Measurements from ENCODE around the gene GNL3.

GNL3 gene

DNA sequence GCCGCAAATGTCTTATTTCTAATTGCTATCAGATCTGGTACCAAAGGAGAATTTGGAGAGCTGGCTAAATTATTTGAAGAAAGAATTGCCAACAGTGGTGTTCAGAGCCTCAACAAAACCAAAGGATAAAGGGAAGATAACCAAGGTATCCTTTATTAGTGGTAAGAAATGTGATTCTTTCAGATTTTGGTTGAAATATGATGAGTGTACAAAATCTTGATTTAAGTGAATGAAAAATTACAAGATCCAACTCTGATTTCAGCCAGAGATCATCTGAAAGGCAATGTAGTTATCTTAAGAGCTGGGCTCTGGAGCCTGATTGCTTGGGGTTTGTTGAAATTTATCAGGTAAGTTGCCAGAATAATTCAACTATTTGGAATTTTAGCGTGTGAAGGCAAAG, 4.7 kb downstream of the GNL3 start:
- DNase-seq = no peak

DNA sequence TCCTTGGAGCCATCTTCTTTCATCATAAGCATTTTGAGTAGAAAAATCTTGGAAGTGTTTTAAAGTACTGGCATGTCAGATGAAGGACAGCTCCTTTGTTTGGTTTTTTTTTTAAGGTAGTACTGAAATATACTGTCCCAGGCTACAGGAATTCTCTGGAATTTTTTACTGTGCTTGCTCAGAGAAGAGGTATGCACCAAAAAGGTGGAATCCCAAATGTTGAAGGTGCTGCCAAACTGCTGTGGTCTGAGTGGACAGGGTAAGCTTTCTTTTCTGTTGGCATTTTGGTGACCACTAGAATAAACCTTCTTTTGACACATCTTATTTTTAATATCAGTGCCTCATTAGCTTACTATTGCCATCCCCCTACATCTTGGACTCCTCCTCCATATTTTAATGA, 7.2 kb downstream of the GNL3 start:
- DNase-seq = no peak

DNA sequence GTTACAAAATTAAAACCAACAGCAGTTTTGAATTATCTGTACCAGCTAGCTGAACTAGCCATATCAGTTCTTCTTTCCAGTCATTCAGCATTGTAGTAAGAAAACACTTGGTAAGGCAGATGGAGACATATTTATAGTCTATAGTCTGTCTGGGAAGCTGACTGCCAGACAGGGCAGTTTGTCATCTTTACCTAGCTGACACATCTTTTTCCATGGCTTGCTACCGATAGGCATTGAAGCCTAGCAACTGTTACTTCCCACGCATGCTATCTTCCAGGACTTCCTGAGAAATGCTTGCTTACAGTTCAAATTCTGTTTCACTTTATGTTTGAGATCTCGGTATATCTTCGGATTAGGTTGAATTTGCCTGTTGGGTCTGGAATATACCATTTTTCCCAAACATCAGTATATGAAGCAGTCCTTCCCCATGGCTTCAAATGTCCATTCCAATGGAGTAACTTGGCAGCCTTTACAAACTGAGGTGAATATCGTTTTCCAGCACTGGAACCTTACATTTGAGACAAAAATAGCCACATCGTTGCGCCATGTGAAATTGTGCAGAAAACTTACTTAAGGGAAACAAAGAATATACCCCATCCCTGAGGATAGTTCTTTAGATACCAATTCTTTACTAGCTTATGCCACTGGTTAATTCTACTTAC, 8.8 kb downstream of the GNL3 start:
- no peak for DNase-seq

DNA sequence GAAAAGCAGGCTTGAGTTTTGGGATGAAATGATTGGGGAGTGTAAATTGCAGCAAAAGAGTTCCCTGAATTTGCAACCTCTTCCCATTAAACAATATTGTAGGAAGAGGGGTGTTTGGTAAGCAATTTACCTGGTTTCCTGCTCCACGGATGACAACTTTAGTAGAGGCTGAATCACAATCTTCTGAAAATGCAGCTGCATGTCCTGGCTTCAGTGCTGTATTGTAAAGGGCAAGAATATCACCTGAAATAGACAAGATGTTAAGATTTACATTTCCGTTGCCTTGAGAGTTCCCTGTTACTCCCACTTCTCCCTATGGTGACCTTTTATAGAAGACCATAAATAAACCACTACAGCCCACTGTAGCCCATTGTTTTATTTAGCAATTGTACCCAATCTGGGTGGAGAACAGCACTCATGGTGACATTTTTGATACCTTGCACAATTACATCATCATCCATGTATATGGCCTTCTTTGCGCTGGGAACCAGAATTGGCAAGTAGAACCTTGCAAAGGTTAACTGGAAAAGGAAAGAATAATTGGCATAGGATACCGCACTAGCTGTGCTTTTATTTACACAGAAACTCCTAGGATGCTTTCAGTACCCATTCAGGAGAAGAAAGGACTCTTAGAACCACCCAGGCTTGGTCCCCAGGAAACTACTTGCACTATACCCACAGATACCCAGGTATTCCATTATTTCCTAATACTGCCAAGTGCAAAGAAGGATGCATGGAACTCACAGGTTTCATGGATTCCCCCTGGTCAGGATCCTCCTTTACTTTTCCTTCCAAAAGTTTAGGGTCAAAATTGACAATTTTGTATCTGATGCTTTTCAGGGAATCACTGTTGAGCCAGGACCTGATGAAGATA, 10.2 kb downstream of the GNL3 start:
- DNase-seq = no peak

DNA sequence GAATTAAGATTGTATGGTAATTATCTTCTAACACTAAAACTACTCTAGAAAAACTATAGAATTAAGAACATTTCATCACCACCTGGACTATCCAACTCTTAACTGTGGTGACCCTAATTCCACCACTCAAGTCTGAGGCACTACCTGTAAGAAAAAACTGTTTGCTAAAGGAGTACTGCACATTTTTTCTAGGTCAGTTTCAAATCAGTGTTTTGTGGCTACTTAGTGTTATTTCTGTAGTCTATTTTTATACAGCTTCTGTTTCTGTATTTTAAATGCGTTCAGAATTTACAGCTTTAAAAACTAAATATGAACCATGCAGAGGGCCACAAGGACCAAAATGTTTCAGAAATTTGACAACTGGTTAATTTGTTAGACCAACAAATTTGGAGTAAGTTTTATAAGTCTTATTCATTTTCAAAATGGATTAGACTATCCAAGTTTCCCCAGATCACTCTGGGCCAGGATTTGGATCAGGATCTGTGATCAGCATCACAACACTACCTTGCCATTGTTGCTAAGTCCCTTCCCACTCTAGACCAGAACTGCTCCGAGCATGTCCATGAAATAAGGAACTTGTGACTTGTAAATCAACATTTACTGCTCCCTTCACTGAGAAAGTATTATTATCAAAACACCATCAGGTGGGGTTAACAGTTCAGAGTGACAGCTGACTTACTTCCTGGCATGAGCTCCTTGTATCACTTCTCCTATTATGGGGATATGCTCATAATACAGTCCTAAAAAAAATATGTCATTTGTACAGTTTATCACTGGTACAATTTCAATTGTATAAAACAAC, 11.2 kb downstream of the GNL3 start:
- DNase-seq = no peak

DNA sequence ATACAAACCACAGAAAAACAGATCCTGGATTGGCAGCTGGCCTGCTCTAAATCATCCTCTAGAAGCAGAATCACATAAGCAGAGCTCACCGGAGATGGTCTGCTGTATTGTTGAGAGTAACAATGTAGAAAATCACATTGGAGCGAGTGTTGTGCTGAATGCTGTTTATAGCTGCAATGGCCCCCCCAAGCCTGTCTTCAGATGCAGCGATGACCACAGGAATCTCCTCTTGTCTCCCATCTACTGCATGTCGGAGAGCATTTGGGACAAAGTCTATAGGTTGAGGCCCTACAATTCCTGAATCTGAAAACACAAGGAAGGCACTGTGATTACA, 11.8 kb downstream of the GNL3 start:
- DNase-seq = no peak

DNA sequence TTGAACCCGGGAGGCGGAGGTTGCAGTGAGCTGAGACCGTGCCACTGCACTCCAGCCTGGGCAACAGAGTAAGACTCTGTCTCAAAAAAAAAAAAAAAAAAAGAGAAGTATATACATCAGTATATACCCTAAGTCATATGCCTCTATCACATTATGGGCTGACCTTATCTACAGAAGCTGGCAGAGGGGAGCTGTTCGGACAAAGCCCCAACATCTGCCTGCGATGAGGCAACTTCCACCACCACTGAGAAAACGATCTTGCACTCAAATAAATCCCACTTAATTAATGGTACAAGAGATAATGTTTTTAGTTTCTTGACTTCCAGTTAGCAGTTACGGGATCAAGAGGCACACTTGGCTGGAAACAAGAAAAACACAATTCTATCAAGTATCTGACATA, 17.5 kb downstream of the GNL3 start:
- no peak for DNase-seq

DNA sequence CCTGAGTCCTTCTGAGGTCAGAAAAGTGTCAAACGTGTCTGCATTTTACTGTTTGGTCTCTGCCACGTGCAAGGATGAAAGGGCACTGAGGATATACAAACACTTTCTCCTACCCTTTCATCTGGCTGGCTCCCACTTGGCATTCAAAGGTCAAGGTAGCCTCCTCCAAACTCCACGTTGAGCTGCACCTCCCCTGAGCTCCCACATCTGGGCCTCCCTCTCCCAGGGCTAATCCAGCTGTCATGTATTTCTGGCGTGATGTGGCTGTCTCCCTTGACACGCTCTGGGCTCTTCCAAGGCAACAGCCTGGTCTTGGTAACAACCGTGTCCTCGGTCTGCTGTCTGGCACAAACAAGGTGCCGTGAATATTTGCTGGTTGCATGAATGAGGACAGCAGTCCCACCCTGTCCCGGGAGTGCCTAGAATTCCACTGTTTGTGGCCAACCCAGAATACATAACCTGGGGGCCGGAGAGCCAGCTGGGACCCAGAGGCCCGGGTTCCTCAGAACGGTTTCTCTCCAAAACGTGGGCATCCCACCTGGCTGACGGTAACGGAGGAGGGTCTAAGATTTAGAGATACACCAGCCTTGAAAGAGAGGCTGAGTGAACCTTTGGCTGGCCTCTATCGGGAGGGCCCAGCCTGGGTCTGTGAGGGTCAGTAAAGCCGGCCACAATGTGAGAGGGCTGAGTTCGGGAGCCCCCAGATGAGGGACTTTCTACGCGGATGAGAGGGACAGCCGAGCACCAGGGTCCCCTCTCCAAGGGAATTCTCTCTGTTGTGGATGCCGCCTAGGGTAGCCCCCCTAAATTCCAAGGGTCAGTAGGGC, 19.0 kb downstream of the GNL3 start:
- no peak for DNase-seq

DNA sequence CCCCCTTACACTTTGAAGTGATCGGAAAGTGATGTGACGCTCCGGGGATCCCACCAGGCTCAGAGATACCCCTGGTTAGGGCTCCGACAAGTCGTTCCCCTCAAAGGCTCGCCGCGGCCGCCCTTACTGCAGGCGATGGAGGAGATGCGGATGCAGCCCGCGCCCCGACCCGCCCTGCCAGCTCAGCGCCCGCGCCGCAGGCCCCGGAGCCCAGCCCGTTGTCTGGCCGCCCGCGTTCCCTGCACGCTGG, 19.5 kb downstream of the GNL3 start:
- no peak for DNase-seq

DNA sequence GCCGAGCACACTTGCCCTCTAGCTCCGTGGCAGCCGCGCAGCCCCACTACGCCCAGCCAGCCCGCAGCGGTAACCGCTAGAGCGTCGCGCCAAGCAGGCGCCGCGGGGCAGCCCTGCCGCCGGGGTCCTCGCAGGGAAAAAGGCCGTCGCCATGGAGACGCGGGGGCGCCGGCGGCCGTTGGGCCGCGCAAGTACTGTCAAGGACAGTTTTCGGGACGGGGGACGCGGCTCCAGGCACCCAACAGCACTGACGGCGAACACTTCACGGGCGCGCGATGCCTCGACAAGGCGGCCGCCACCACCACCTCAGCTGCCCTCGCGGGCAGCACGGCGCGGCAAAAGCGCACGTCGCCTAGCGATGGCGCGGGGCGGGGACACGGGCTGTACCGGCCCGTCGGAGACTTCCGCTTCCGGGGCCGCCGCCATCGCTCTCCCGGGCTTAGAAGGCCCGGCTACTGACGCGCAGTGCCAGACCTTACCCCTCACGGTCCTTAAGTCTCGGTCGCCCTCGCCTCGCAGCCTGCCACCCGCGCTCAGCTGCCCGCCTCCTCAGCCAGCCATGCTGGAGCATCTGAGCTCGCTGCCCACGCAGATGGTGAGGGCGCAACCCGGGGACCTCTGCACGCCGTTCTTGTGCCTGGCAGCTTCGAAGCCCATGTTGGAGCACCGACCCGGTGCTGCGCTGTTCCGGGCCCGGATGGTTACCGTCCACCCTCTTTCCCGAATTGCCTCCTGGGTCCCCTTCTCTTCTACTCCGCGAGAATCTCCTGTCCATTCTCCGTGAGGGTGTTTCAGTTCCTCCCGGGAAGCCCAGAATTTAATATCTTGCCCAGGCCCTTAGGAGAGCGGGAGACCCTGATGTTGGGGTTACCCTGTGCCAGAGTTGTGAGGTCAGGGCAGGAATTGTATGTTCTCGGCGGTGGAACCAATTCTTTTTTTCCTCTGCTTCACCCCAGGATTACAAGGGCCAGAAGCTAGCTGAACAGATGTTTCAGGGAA, 20.2 kb downstream of the GNL3 start, which contains the start of the genes GLT8D1 and SPCS1:
Gene GLT8D1, minus strand, starts transcription at position 104 of the 999 bp plus-strand sequence. CDS start 5,331 bp downstream, outside the sequence.
Gene SPCS1, plus strand, starts transcription at position 419 of the 999 bp plus-strand sequence. Its CDS starts 141 bp downstream, at position 560.
- DNase-seq = no peak

DNA sequence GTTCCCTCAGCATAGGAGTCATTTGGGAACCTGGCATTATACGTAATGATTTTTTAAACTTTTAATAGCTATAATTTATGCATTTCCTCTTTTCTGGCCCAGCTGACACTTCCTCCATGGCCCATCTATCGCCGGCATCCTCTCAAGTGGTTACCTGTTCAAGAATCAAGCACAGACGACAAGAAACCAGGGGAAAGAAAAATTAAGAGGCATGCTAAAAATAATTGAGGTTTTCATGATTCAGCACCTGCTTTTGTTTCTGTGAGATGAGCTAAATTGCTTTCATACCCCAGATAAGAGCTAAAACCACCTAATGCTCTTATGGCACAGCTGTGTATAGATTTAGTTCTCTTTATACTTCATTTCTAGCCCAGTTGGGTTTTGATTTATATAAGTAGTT, 21.8 kb downstream of the GNL3 start:
- no peak for DNase-seq

DNA sequence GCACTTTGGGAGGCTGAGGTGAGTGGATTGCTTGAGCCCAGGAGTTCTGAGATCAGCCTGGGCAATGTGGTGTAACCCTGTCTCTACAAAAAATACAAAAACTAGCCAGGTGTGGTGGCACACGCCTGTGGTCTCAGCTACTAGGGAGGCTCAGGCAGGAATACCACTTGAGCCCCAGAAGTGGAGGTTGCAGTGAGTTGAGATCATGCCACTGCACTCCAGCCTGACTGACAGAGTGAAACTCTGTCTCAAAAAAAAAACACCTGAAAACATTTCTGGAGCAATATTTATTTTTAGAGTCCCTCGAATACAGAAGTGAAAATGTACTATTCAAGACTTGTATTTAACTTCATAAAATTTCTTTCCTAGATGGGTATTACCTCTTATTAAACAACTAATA, 24.7 kb downstream of the GNL3 start:
- DNase-seq = no peak

DNA sequence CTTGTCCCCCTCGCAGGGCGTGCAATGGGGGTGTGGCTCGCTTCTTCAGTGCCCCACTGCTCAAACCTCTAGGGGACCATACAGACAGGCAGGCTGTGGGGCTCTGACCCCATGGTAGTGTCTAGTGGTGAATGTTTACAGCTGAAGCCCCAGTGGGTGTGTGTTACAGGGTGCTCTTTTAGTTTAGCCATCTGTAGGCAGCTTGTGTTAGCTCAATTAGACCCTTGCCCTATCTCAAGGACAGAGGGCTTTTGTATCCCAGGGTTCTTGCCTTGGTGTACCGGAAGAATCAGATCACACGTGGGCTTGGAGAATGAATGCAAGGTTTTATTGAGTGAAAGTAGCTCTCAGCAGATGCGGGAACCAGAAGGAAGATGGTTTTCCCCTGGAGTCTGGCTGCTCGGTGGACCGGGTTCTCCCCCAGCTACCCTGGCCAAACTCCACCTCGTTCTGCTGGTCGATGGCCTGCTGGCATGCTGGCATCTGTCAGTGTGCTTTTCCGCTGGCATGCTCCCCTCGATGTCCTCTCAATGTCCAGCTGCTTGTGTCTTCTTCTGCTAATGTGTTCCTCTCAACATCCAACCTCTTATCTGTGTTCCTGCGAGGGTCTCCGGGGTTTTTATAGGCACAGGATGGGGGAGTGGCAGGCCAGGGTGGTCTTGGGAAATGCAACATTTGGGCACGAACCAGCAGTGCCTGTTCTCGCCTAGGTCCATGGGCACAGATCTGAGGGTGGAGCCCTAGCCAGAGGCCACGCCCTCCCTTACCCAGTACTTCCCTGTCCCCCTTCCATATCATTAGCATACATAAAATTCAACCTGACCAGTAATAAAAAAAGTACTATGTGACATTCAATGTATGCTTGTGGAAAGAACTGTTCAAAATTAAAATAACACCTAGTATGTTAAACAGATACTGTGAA, 26.7 kb downstream of the GNL3 start:
- no peak for DNase-seq

DNA sequence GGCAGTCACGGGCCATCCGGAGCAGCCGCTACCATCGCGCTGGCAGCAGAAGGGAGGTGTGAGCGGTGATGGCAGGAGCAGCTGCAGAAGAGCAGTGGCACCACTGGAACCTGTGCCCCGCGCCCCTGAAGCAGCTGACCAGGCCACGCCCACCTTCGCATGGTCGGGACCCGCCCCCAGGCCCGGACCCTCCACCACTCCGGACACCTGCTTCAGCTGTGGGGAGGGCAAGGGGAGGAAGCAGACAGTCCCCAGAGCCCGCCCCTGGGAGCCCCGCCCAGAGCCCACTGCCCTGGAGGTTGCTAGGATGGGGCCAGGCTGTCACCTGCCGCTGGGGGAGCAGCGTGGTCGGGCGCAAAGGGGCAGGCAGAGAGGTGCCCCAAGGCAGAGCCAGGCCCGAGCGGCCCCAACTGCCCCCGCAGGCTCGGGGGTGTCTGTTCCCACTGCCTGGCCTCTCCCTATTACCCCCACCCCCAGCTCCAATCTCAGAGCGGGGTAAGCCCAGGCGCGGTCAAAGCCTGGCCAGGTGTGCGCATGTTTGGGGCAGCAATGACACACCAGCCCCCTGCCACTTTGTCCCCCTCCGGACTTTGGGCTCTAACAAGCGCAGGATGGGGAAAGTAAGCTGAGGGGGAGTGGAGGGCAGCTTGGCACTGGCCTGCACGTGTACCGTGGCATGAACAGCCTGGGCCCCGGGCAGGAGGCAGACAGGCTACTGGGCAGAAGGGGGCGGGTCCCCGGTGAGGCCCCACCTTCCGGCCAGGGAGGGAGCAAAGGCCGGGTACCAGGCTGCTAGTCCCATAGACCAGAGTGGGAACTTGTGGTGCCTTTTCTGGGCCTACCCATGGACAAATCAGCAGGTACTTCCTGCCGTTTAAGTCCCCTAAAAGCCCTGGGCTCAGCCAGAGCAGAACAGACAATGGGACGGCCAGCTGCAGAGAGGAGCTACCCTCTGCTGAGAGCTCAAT, 28.8 kb downstream of the GNL3 start:
- DNase-seq = no peak

DNA sequence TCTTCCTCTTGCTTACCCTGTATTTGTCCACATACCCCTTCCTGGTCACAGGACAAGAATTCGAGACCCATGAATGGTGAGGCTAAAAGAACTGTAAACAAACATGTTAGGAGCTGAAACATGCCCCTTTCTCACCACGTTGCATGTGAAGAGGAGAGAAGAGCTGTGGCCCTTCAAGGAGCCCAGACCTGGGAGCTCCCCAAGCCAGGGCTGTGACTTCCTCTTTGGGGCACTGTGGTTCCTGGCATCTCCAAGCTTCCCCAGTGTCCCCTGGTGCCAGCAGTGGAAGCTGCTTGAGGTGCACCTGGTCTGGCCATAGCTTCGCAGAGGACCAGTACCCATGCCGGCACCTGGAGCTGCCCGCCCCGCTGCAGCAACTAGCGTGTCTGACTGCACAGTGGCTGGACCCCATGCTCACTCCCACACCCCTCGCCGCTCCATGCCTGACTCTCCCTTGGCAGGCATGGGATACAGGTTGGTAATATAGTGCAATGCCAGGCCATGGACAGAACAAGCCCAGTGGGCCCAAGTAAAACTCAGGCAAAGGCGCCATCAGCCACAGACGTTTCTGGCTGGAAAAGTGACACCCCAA, 30.0 kb downstream of the GNL3 start:
- DNase-seq = no peak

DNA sequence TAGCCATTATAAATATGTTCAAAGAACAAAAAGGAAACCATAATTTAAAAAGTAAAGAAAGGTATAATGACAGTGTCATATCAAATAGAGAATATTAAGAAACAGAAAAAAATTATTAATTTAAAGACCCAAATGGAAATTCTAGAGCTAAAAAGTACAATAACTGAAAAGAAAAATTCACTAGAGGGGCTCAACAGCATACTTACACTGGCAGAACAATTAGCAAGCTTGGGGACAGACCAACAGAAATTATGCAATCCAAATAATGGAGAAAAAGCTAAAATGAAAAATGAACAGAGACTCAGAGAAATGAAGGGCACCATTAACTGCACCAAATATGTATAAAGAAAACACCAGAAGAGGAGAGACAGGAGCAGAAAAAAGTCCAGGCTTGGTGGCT, 33.8 kb downstream of the GNL3 start:
- no peak for DNase-seq

DNA sequence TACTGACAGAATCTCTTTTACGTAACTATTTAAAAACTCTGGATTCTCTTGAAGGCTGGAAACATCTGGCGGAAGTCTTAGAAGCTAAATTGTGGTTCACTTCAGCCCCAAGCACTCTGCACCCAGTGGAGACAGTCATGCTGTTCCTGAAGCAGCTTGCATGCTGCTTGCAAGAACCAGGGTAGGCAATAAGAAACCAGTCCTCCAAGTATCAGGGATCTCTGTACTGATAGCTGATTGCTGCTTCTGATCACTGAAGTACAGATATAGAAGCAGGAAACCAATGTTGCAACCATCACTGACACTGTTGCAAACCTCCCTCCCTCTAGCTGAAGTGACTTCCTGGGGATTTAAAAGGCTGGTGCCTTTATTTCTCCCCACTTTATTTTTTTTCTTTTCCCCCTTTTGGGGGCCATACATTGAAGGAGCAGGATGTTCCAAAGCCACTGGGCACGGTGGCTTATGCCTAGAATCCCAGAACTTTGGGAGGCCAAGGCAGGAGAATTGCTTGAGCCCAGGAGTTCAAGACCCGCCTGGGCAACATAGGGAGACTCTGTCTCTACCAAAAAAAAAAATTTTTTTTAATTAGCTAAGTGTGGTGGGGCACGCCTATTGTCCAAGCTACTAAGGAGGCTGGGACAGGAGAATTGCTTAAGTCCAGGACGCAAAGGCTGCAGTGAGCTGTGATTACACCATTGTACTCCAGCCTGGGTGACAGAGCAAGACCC, 35.3 kb downstream of the GNL3 start:
- DNase-seq = no peak

DNA sequence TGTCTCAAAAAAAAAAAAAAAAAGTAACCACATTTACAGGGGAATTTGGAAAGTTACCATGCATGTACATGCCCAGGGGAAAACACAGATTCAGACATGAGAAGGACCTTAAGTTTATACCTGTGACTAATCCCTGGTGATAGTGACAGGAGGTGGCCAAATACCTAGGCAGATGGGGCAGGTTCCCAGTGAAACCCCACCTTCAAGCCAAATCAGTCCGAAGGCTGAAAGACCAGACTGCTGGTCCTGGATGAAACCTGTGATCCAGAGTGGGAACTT, 35.8 kb downstream of the GNL3 start:
- no peak for DNase-seq
